Neural progenitor cell (in vitro differentiated cells): ENCODE results near the gene EVC2.

ENCODE experiments used
- CTCF ChIP-seq: fragments of 200-600 bp; sonication (generic); IDR thresholded peaks from 2 replicates; pipeline ENCODE4 v1.5.1; 2017; ENCODE audit warnings: antibody characterized with exemption, mild to moderate bottlenecking
- EZH2 ChIP-seq: fragments of 200-600 bp; sonication (generic); IDR thresholded peaks from 2 replicates; pipeline ENCODE4 v1.6.1; 2017; ENCODE audit warnings: antibody characterized with exemption, mild to moderate bottlenecking, moderate library complexity

GRCh38 chr4:5651089-5651488 lies 57.3 kb downstream of the EVC2 start:
- no peak for TF ChIP-seq CTCF
- TF ChIP-seq EZH2 = no peak
